GM19328 (cell line): Measurements from ENCODE around the gene HOXA7.

Experiments used
- ATAC-seq: cut with Tn5 transposase; IDR thresholded peaks from one replicate; pipeline ENCODE4 v1.9.1; 2021; ENCODE audit warnings: mild to moderate bottlenecking, moderate library complexity; ENCODE audit not compliant: unreplicated experiment

Gene HOXA7

DNA sequence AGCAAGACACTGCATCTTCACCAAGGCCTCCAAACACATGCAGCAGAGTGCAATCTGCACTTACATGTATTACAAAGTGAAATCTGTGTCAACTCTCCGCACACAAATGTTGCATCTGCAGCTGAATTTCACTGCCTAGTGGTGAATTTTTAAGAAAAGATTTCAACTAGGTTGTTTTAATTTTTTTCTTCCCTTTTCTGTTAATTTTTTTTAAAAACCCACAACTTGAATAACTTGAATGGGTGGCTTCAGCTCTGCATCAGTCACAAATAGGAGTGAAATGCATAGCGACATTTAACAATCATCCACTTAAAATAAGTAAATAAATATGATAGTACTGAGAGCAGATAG lies 37.5 kb upstream of the HOXA7 start:
- no peak for ATAC-seq

DNA sequence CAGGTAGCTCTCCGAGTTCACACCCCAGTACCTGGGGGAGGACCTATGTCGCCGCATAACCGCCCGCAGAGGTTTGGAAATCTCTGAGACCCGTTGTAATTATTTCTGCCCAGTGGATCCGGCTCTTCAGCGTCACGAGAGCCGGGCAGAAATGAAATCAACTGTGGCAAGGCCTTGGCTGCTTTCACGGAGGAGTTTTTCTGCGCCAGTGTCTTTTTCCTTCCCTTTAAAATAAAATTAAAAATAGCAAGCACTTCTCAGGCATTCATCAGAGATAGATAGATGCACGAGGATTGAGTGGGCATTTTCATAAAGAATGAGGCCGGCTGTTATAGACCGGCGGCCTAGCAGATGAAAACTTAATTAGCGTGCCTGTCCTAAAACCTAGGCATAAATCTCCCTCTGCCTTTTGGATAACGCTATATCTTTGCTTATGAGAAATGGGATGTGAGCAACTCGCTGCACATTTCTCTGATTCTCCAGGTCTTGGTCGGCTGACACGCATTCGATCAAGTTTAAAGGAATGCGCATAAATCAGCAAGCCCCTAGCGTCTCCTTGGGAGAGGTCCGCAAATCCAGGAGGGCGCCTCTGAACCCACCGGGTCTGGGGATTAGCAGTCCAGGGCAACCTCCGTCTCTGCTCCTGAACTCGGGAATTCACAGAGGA lies 37.0 kb upstream of the HOXA7 start:
- ATAC-seq, result no peak

GRCh38 chr7:27192546-27193334 lies 36.3 kb upstream of the HOXA7 start:
- ATAC-seq, result no peak

DNA sequence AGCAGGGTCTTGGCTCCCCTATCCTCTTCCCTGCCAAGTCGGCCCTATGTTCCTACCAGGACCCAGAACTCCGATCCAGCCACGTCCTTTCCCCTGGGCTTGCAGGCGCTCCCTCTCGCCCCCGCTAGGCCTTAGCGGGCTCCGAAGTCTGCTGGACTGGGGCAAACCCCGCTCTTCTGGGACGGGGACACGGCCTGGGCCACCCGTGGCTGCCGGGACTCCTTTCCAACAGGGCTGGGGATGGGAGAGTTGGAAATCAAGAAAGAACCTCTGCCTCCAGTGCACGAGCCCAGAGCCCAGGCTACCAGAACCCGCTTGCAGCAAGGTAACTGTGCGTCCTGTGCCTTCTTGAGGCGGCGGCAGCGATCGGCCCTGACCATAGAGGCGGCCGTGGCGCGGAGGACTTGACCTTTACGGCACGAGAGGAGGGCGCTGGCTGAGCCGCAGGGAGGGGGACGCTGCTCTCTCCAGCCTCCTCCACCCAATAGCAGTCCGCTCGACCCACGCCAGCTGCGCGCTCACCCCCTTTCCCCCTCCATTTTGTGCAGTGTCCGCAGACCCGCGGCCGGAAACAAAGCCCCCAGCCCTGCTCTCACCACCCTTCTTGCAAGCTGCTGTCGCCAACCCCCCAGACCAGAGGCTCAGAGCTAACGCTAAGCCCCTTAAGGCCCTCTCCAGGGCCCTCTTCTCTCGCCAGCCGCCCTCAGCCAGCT lies 35.5 kb upstream of the HOXA7 start:
- no peak for ATAC-seq

- no peak for ATAC-seq
Observed at GRCh38 chr7:27191161-27191731, 34.8 kb upstream of the HOXA7 start.

- no peak for ATAC-seq
Observed at GRCh38 chr7:27189997-27190748, 33.7 kb upstream of the HOXA7 start.

- no peak for ATAC-seq
Observed at GRCh38 chr7:27189295-27189996, 33.0 kb upstream of the HOXA7 start.

GRCh38 chr7:27188386-27189294 lies 32.2 kb upstream of the HOXA7 start:
- ATAC-seq, result no peak

- no peak for ATAC-seq
Observed at GRCh38 chr7:27187475-27188385, 31.3 kb upstream of the HOXA7 start.

DNA sequence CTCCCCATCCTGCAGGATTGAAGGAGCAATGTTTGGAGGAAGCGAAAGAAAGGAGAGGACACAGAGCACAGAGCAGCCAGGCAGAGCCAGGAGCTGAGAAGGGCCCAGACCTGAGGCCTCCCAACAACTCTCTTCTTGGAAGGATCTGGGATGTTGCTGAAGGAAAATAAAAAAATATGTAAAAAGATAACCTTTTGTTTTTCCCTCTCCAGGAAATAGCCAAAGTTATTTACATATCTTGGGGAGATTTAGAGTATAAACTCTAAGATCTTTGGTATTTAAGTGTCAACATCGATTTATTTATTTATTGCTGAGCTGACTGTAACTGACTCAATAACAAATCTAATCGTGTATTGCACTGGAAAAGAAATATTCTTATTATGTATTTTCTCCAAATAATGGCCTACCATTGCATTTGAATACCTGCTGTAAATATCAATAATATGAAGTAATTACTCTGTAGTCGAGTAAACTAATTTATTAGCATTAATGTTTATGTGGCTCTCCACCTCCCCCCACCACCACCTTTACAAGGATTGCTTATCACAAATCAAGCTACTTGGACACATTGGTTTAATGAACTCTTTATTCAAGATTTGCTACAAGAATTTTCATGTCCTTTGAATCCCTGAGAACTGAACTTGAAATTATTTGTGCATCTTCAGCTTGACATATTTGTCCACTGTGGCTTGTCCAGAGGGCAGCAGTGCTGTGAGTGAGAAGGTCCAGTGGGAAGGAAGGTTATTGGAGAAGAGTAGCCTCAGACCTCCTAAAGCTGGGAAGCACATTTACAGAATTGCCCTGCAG lies 30.4 kb upstream of the HOXA7 start:
- no peak for ATAC-seq

- no peak for ATAC-seq
Observed at GRCh38 chr7:27185854-27186667, 29.6 kb upstream of the HOXA7 start.

GRCh38 chr7:27185013-27185853 lies 28.8 kb upstream of the HOXA7 start, which contains the start of gene HOXA11:
TSS of gene HOXA11 (minus strand) at chr7:27185232. CDS start at chr7:27185144, 88 bp downstream.
- no peak for ATAC-seq

- no peak for ATAC-seq
Observed at GRCh38 chr7:27184337-27185012, 28.0 kb upstream of the HOXA7 start.

GRCh38 chr7:27183682-27184336 lies 27.3 kb upstream of the HOXA7 start:
- no peak for ATAC-seq
